ENCODE results near the gene ZNF644.

GRCh38 chr1:90969241-90969640, 52.6 kb downstream of the ZNF644 start:
- TF ChIP-seq CTCF (IDR thresholded peaks at IDR 0.05), result no peak
- TF ChIP-seq EP300 (IDR thresholded peaks at IDR 0.05), result no peak
- no peak for TF ChIP-seq POLR2A (IDR thresholded peaks at IDR 0.05)
- TF ChIP-seq POLR2AphosphoS5 (IDR thresholded peaks at IDR 0.05), result no peak

Measured in upper lobe of left lung (tissue), 4 donors.